Measurements from ENCODE around the gene NPAS4.

DNA sequence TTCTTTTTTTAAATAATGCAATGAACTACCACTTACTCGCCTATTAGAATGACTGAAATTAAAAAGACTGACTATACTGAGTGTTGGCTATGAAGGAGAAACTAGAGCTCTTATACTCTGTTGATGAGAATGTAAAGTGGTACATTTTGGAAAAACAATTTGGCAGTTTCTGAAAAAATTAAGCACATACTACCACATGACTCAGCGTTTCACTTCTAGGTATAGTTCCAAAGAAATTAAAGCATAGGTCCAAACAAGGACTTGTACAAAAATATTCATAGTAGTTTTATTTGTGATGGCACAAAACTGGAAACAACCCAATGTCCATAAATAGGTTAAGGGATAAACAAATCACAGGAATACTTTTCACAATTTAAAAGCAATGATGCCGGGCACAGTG, 26.9 kb upstream of the NPAS4 start:
- TF ChIP-seq, protein P1, sequence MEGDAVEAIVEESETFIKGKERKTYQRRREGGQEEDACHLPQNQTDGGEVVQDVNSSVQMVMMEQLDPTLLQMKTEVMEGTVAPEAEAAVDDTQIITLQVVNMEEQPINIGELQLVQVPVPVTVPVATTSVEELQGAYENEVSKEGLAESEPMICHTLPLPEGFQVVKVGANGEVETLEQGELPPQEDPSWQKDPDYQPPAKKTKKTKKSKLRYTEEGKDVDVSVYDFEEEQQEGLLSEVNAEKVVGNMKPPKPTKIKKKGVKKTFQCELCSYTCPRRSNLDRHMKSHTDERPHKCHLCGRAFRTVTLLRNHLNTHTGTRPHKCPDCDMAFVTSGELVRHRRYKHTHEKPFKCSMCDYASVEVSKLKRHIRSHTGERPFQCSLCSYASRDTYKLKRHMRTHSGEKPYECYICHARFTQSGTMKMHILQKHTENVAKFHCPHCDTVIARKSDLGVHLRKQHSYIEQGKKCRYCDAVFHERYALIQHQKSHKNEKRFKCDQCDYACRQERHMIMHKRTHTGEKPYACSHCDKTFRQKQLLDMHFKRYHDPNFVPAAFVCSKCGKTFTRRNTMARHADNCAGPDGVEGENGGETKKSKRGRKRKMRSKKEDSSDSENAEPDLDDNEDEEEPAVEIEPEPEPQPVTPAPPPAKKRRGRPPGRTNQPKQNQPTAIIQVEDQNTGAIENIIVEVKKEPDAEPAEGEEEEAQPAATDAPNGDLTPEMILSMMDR (conservative IDR thresholded peaks at IDR 0.05; ENCODE audit: low read length): no peak
- TF ChIP-seq EZH2phosphoT487 (IDR thresholded peaks at IDR 0.05; ENCODE audit: borderline replicate concordance): no peak
